Astrocyte (in vitro differentiated cells and primary cell): ENCODE data around the gene DMTF1. TPM values are rescaled to one million over a fixed set of nuclear protein-coding genes. Genes with fewer than 3 reads are reported as not detected.

Source experiments
- DNase-seq: peaks from one replicate; pipeline ENCODE4 v3.0.0-alpha.2; 2010; ENCODE audit warnings: low read depth
- FAIRE-seq: peaks from 2 replicates; lab custom pipeline; 2011; peaks lifted over from hg19 to GRCh38; lab: Jason Lieb, UNC
- H2AFZ ChIP-seq: 2 replicates; pipeline ENCODE4 v1.6.0; 2012; ENCODE audit warnings: low read depth, low read length, inconsistent platforms
- H3K27ac ChIP-seq: 2 replicates; pipeline ENCODE4 v1.5.1; 2011; ENCODE audit warnings: low read depth, low read length, inconsistent platforms
- H3K27me3 ChIP-seq: 2 replicates; pipeline ENCODE4 v1.6.0; 2011; ENCODE audit warnings: low read length, inconsistent platforms; ENCODE audit not compliant: insufficient read depth
- H3K36me3 ChIP-seq: 2 replicates; pipeline ENCODE4 v1.5.1; 2011; ENCODE audit warnings: low read length, inconsistent platforms; ENCODE audit not compliant: insufficient read depth
- H3K4me1 ChIP-seq: 2 replicates; pipeline ENCODE4 v1.5.1; 2011; ENCODE audit warnings: low read length, inconsistent platforms; ENCODE audit not compliant: insufficient read depth
- H3K4me2 ChIP-seq: 2 replicates; pipeline ENCODE4 v1.6.0; 2012; ENCODE audit warnings: low read length, inconsistent platforms
- H3K4me3 ChIP-seq: 2 replicates; pipeline ENCODE4 v1.5.1; 2011; ENCODE audit warnings: low read depth, mild to moderate bottlenecking, low read length, inconsistent platforms; ENCODE audit not compliant: insufficient read depth
- H3K79me2 ChIP-seq: 2 replicates; pipeline ENCODE4 v1.6.0; 2012; ENCODE audit warnings: mild to moderate bottlenecking, low read length, inconsistent platforms; ENCODE audit not compliant: insufficient read depth
- H3K9ac ChIP-seq: 2 replicates; pipeline ENCODE4 v1.6.0; 2012; ENCODE audit warnings: mild to moderate bottlenecking, low read length, inconsistent platforms
- H3K9me3 ChIP-seq: 2 replicates; pipeline ENCODE4 v1.5.1; 2012; ENCODE audit warnings: low read depth, mild to moderate bottlenecking, low read length, inconsistent platforms; ENCODE audit not compliant: insufficient read depth
- H4K20me1 ChIP-seq: 2 replicates; pipeline ENCODE4 v1.6.0; 2012; ENCODE audit warnings: low read length, inconsistent platforms; ENCODE audit not compliant: insufficient read depth
- H3K27ac Mint-ChIP-seq: one replicate; pipeline ENCODE4 v1.8.0; 2021; ENCODE audit warnings: mild to moderate bottlenecking, mixed read lengths; ENCODE audit not compliant: unreplicated experiment
- H3K27me3 Mint-ChIP-seq: one replicate; pipeline ENCODE4 v1.8.0; 2021; ENCODE audit warnings: low read depth, mixed read lengths; ENCODE audit not compliant: unreplicated experiment
- H3K36me3 Mint-ChIP-seq: one replicate; pipeline ENCODE4 v1.8.0; 2021; ENCODE audit warnings: low read depth, mixed read lengths; ENCODE audit not compliant: unreplicated experiment
- H3K4me1 Mint-ChIP-seq: one replicate; pipeline ENCODE4 v1.8.0; 2021; ENCODE audit warnings: low read depth, mixed read lengths; ENCODE audit not compliant: unreplicated experiment
- H3K4me3 Mint-ChIP-seq: one replicate; pipeline ENCODE4 v1.8.0; 2021; ENCODE audit warnings: mild to moderate bottlenecking, moderate library complexity, mixed read lengths; ENCODE audit not compliant: unreplicated experiment
- H3K9me3 Mint-ChIP-seq: one replicate; pipeline ENCODE4 v1.8.0; 2021; ENCODE audit warnings: mild to moderate bottlenecking, mixed read lengths; ENCODE audit not compliant: unreplicated experiment
- EZH2 ChIP-seq: IDR thresholded peaks from 2 replicates; pipeline ENCODE4 v1.6.1; 2012; ENCODE audit warnings: mild to moderate bottlenecking, low read length, inconsistent platforms; ENCODE audit not compliant: insufficient read depth
- total RNA-seq: library from RNA; stranded (reverse); gene quantifications from 2 replicates; pipeline ENCODE4 v1.2.1, GENCODE V29; 2021
- TF ChIP-seq, protein P1 (sequence below): IDR thresholded peaks from 2 replicates; pipeline ENCODE4 v1.5.1; 2011; ENCODE audit warnings: low read depth, mild to moderate bottlenecking, inconsistent platforms, low read length, moderate library complexity; ENCODE audit not compliant: insufficient read depth

The DMTF1 gene
- total RNA-seq, 1 donor from 2014 or later = 89.2 TPM

- Histone ChIP-seq H3K4me1 (no peaks in the 10 kb centered on the region), H2AFZ (no peak overlapping the region), H4K20me1 (peaks cover 25% of the 10 kb centered on the region), H3K27me3 (no peaks in the 10 kb centered on the region), H3K9ac (no peak overlapping the region), H3K4me2 (no peak overlapping the region), H3K36me3 (peaks cover 83% of the 10 kb centered on the region), H3K9me3 (no peaks in the 10 kb centered on the region), H3K4me3 (no peak overlapping the region), H3K79me2 (no peaks in the 10 kb centered on the region), H3K27ac (no peak overlapping the region)
- no peaks in the 10 kb centered on the region for H3K9me3 Mint-ChIP-seq
- no peaks in the 10 kb centered on the region for H3K27me3 Mint-ChIP-seq
- no peak for FAIRE-seq
- no peak overlapping the region for H3K4me3 Mint-ChIP-seq
- no peak for DNase-seq
- H3K27ac Mint-ChIP-seq = no peak overlapping the region
- TF ChIP-seq EZH2 = no peak
- TF ChIP-seq, protein P1, sequence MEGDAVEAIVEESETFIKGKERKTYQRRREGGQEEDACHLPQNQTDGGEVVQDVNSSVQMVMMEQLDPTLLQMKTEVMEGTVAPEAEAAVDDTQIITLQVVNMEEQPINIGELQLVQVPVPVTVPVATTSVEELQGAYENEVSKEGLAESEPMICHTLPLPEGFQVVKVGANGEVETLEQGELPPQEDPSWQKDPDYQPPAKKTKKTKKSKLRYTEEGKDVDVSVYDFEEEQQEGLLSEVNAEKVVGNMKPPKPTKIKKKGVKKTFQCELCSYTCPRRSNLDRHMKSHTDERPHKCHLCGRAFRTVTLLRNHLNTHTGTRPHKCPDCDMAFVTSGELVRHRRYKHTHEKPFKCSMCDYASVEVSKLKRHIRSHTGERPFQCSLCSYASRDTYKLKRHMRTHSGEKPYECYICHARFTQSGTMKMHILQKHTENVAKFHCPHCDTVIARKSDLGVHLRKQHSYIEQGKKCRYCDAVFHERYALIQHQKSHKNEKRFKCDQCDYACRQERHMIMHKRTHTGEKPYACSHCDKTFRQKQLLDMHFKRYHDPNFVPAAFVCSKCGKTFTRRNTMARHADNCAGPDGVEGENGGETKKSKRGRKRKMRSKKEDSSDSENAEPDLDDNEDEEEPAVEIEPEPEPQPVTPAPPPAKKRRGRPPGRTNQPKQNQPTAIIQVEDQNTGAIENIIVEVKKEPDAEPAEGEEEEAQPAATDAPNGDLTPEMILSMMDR = no peak
- no peaks in the 10 kb centered on the region for H3K4me1 Mint-ChIP-seq
- H3K36me3 Mint-ChIP-seq = peaks cover 8% of the 10 kb centered on the region
These were observed 38.5 kb downstream of the DMTF1 start for GRCh38 chr7:87190783-87191182.

DNA sequence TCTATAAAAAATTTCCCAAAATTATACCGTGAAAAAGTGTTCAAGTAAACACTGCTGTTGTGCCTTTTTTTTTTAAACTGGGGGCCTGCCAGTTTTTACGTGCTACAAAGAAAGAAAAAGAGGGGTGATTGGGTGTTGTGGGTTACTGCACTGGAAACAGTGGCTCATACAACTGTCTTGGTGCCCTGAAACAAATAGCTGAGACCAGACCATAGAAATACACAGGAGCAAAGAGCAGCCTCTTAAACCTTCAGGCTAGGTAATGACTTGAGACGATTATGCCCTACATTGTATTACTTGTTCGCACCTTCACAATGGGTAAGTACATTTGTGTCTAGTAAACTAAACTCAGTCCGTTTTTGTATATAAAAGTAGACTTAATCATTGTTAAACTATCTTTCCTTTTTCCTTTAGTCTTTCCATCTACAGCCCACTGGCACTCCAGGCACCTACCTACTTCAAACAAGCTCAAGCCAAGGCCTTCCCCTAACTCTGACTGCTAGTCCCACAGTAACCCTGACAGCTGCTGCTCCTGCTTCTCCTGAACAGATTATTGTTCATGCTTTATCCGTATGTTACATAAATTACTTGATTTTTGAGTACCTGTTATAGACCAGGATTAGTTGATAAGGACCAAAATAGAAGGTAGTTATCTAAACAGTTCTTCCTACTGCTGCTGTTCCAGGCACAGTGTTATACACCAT lies 40.7 kb downstream of the DMTF1 start:
- no peak overlapping the region for H3K27ac ChIP-seq
- FAIRE-seq = no peak
- no peaks in the 10 kb centered on the region for H3K79me2 ChIP-seq
- Mint-ChIP-seq H3K27me3 (no peaks in the 10 kb centered on the region), H3K36me3 (peaks cover 7% of the 10 kb centered on the region), H3K4me3 (no peak overlapping the region), H3K4me1 (no peaks in the 10 kb centered on the region), H3K27ac (no peak overlapping the region), H3K9me3 (no peaks in the 10 kb centered on the region)
- H3K27me3 ChIP-seq = no peaks in the 10 kb centered on the region
- H3K9ac ChIP-seq = no peak overlapping the region
- H3K36me3 ChIP-seq = peaks cover 92% of the 10 kb centered on the region
- no peak for DNase-seq
- TF ChIP-seq EZH2 = no peak
- TF ChIP-seq, protein P1 = no peak
- no peak overlapping the region for H3K4me3 ChIP-seq
- no peak overlapping the region for H3K4me2 ChIP-seq
- H4K20me1 ChIP-seq = peaks cover 24% of the 10 kb centered on the region
- no peaks in the 10 kb centered on the region for H3K9me3 ChIP-seq
- no peak overlapping the region for H2AFZ ChIP-seq
- H3K4me1 ChIP-seq = no peaks in the 10 kb centered on the region

DNA sequence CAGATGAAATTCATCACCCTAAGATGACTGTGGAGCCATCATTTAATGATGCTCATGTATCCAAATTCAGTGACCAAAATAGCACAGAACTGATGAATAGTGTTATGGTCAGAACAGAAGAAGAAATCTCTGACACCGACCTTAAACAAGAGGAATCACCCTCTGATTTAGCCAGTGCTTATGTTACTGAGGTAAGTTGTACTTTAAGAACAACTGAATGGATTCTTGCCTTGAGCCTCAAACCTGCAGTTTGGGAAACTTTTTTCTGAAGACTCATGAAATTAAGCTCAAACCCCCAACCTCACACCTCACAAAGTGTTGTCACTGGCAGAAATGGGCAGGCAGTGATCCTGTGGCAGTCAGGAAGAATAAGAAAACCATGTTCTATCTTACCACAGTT lies 41.7 kb downstream of the DMTF1 start:
- Histone ChIP-seq H3K4me1 (no peaks in the 10 kb centered on the region), H3K4me3 (no peak overlapping the region), H4K20me1 (peaks cover 21% of the 10 kb centered on the region), H3K36me3 (peaks cover 88% of the 10 kb centered on the region), H3K79me2 (peaks cover 8% of the 10 kb centered on the region), H3K27me3 (no peaks in the 10 kb centered on the region), H3K9ac (no peak overlapping the region), H3K4me2 (no peak overlapping the region), H3K9me3 (no peaks in the 10 kb centered on the region), H2AFZ (no peak overlapping the region), H3K27ac (no peak overlapping the region)
- DNase-seq = no peak
- TF ChIP-seq EZH2 = no peak
- TF ChIP-seq, protein P1 = no peak
- H3K27ac Mint-ChIP-seq = no peak overlapping the region
- no peaks in the 10 kb centered on the region for H3K4me1 Mint-ChIP-seq
- H3K9me3 Mint-ChIP-seq = no peaks in the 10 kb centered on the region
- H3K4me3 Mint-ChIP-seq = no peak overlapping the region
- no peaks in the 10 kb centered on the region for H3K27me3 Mint-ChIP-seq
- H3K36me3 Mint-ChIP-seq = peaks cover 6% of the 10 kb centered on the region
- no peak for FAIRE-seq
